ENCODE measurements around the gene GINS1. TPM values are rescaled to one million over a fixed set of nuclear protein-coding genes. Genes with fewer than 3 reads are reported as not detected.

Gene GINS1
- 8.6 TPM for polyA plus RNA-seq (2013, experiment 1 of 2; ENCODE audit: insufficient read length)
- 8.2 TPM for polyA plus RNA-seq (2013, experiment 2 of 2; ENCODE audit: insufficient read length)

DNA sequence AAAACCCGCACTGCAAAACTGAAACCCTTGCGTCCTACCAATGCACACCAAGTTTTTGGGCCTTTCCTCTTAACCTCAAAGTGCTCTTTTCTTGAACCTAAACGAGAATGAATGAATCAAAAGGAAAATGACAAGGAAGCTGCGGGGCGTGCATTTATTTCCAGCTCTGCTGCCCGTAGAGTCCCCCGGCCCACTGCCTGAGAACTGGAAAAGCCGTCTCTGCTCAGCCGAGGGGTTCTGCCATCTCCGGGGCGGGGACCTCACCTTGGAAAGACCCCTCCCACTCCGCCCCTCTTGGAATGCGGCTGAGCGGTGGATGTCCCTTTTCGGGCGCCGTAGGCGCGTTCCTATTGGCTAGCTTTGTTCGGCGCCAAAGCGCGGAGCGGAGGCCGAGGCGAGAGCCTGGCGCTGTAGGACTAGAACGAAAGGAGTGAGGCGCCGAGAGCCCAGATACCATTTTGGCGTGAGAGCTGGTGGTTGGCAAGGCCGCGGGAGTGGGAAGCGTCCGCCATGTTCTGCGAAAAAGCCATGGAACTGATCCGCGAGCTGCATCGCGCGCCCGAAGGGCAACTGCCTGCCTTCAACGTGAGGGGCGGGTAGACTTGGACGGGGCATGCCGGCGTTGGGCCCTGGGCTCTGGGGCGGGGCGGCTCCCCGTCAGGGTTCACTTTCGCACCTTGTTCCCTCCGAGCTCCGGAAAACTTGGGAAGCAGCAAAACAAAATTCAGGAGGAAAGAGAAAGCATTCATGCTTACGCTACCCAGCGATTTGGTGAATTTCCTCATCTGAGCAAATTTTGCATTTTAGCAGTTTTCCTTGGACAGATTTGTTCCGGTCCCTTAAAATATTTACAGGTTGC lies at the start of gene GINS1:
GINS1 (plus strand) TSS at position 363 of the 859 bp plus-strand sequence; CDS start at position 511, 148 bp downstream.
- DNase-seq = peak; percentile 91

DNA sequence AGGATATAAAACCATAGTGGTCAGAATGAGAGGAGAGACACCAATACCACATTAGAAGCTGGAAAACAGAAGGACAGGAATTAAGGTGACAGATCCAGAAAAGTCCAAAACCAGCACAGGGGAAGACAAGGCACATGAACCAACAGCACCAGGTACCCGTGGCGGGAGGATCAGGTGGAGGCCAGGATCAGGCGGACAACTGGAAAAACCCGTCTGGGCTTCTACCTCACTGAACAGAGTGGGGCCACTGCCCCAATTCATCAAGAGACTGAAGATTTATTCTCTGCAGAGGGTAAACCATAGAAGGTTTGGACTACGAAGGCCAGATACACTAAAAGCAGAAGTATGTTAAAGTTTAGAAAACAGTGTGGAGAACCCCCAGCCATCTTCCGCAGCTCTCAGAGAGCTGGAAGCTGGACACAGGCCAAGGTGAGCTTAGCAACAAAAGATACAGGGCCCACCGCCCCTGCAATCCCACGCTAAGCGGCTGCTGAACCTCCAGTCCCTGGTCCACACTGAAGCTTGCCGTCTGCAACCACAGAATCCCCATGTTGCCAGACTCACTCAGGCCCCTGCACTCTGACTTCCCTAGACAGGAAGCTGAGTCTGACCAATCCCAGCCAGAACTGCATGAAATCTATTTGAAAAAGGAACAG lies 46.7 kb upstream of the GINS1 start:
- DNase-seq = peak; percentile 51

- DNase-seq = peak; percentile 50
These were observed 46.2 kb upstream of the GINS1 start for GRCh38 chr20:25361287-25361683.

DNA sequence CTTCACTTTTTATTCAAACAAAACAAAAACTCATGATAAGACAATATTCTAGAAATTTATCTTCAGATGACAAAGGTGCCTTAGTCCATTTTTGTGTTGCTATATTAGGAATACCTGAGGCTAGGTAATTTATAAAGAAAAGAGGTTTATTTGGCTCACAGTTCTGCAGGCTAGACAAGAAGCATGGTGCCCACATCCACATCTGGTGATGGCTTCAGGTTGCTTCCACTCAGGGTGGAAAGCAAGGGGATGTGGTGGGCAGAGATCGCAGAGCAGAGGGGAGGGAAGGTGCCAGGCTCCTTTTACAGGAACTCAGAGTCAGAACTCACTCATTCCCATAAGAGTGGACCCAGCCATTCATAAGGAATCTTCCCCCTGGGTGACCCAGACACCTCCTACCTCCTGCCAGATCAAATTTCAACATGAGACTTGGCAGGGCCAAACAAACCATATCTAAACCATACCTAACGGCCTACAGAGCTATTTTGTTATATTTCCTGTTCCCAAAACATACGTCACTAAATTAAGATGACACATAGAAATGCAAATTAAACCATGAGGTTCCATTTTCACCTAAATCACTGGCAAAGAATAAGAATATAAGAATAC lies 43.2 kb upstream of the GINS1 start:
- peak; percentile 7 for DNase-seq

GRCh38 chr20:25364879-25365699 lies 42.4 kb upstream of the GINS1 start:
- no peak for DNase-seq

- no peak for DNase-seq
These were observed 38.9 kb upstream of the GINS1 start for GRCh38 chr20:25368526-25368925.

DNA sequence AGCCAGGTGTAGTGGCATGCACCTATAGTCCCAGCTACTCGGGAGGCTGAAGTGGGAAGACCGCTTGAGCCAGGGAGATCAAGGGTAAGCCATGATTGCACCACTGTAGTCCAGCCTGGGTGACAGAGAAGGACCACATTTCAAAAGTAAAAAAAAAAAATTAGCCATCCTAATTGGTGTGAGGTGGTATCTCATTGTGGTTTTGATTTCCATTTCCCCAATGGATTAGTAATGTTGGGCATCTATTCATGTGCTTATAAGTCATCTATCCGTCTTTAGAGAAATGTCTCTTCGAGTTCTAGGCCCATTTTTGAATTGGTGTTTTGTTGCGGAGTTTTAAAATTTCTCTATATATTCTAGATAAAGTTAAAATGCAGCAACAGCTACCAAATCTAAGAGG lies 38.5 kb upstream of the GINS1 start:
- DNase-seq = no peak

- DNase-seq = no peak
These were observed 37.9 kb upstream of the GINS1 start for GRCh38 chr20:25369529-25369928.

DNA sequence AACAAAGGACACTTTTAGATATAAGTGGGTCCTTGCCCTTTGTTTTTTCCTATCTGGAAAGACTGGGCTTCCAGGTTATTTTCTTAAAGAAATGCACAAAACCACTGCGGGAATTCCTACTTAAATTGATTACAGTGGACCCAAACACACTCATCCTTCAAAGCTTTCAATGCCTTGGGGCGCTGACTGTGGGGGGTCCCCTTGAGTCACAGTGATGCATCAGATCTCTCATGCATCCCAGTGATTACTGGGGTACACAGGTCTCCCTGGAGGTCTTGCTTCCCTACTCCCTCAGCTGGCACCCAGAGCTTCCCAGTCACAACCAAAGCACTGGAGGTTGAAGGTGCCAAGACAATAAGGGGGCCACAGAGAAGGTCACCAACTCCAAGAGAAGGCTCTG lies 37.5 kb upstream of the GINS1 start:
- no peak for DNase-seq

DNA sequence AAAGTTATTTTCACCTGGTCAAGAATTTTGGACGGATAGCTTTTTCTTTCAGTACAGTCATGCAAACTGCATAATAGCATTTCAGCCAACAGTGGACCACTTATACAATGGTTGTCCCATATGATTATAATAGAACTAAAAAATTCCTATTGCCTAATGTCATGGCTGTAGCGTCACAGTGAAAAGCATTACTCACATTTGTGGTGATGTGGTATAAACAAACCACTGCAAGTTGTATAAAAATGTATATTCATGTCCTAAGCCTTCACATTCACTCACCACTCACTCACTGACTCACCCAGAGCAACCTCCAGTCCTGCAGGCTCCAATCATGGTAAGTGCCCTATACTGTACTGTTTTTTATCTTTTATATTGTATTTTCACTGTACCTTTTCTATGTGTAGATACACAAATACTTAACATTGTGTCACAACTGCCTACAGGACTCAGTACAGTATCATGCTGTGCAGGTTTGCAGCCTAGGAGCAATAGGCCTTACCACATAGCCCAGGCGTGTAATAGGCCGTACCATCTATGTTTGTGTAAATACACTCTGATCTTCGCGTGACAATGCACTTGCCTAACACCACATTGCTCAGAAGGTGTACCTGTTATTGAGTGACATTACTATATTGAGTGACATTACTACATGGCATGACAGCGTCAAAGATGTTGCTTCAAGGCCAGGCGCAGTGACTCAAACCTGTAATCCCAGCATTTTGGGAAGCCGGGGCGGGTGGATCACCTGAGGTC lies 34.7 kb upstream of the GINS1 start:
- peak; percentile 90 for DNase-seq

DNA sequence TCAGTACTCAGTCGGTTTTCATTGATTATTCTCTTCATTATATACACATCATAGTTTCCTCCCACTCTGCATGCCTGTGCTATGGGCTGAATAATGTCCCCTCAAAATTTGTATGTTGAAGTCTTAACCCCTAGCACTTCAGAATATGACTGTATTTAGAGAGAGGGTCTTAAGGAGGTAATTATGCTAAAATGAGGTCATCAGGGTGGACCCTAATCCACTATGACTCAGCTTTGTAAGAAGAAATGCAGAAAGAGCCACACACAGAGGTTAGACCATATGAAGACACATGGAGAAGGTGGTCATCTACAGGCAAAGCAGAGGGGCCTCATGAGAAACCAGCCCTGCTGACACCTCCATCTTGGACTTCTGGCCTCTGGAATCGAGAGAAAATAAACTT lies 32.6 kb upstream of the GINS1 start:
- DNase-seq = no peak

GRCh38 chr20:25376236-25376635 lies 31.2 kb upstream of the GINS1 start:
- DNase-seq = no peak

DNA sequence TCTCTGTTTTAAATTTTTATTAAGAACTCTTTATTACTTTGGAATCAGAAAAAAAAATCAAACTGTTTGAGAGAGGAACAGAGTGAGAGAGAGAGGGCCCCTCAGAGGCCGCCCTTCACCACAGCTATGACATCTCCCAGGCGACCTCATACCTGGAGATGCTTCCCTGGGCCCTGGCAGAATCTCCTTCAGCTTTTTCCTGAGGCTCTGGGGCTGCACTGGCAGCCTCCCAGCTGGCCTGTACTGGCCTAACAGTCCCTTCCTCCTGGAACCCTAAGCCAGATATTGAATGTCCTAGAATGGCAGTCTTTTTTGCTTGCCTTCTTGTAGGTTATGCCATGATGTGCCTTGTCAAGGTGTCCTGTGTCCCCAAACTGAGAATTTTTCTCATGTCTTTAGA lies 30.6 kb upstream of the GINS1 start:
- no peak for DNase-seq

DNA sequence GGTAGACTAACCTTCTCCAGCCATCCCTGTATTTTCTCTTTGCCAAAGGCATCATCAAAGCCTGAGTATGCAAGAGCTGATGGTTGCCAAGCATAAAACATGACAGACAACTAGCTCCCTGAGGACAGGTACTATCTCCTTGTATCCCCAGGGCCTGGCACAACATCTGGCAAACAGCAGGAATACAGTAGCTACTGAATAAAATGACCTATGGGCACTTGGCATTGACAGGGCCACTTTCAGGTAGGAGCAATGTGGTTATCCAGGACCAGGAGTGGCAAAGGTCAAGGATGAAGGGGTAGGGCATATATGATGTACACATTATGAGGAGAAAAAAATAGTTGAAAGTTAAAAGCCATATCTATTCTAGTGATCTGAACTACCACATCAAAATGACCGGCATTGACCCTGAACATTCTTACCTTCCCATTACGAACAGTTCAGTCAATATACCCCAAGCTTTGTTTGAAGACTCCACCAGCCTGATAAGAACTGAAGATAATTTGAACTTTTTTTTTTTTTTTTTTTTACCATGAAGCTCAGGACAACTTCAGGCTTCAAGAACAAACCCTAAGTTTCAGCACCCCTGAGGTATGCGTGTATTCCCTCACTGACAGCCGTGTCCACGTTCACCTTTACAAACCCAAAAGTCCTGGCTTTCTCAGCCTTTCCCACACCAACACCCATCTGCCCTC lies 29.1 kb upstream of the GINS1 start:
- no peak for DNase-seq

DNA sequence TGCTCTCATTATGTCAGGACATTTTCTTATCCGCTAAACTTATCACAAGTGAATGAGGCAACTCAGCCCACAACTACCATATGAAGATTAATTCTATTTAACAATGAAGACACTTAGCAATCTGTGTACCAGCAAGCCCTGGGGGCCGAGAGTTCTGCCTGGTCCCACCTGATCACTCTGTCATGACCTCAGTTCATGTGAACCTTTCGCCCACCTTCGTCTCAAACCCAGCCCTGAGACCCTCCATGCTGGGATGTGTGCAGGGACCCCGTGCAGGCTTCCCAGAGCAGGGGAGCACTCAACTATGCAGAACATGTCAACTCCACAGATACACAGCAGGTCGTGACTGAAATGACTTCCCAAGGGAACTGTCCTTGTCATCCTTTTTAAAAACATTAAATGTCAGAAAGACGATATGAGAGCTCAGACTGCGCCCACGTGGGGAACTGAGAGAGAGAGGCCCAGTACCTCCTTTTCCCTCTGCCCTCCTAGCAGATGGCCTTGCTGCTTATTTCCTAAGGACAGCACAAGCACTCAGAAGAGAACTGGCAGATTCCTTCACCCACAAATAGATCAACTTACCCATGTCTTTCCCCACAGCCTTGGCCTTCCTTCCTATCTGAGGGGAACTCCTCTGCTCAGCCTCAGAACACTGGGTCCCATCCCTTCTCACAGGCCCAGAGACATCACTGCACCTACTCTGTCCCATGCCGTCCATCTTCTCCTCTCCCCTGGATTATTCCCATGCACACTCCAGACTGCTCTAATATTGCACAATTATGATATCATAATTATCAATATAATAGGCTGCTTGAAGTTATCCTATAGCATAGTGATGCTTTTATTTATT lies 28.4 kb upstream of the GINS1 start:
- no peak for DNase-seq

DNA sequence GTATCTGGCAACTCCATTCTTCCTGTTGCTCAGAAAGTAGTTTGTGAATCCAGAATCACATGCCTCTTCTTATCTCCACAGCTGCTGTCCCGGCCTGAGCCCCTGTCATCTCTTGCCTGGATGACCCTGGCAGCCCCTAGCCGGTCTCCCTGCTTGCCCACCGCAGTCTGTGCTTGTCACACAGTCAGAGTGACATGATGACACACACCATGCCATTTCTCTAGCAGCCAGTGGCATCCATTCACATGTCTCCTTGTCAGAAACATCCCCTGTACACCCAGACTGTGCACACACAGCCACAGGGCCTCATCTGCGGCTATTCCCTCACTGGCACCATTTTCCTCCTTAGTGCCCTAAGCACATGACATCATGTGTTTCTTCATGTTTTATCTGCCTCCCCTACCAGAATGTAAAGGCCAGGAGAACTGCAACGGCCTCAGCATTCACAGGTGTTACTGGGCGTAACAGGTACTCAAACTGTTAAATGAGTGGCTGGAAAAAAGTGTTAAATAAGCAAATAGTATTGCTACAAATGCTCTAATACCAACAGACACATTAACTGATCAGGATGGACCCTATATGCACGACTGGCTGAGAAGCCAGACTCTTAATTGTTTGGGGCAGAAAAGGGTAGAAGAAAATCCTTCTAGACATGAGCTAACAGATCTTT lies 26.4 kb upstream of the GINS1 start:
- DNase-seq = no peak

DNA sequence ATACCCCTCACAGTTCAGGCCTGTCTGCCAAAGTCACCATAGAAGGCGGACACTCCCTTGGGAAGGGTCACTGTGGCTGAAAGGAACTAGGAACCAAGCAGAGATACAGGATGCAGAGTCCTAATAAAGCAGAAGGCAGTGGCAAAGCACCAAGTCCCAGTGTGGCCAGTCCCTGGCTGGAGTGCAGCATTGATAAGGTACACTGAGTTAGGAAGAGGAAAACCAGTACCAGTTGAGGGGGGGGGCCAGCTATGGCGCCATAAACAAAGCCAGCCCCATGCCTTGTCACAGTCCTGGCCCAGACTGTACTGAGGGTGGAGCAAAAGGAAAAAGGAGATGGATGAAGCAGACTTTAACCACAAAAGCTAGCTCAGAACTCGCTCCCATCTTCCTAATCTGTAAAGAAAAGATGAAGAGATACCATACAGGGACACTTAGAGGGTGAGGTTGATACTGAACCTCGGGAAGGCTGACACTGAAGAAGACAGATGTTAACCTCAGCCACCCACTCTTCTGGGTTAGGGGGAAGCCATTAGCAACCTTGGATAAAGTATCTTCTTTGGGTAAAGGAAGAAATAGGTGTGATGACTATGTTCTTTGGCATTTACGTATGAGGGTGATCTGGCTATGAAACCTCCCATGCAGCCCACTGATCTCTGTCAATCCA lies 24.6 kb upstream of the GINS1 start:
- no peak for DNase-seq

DNA sequence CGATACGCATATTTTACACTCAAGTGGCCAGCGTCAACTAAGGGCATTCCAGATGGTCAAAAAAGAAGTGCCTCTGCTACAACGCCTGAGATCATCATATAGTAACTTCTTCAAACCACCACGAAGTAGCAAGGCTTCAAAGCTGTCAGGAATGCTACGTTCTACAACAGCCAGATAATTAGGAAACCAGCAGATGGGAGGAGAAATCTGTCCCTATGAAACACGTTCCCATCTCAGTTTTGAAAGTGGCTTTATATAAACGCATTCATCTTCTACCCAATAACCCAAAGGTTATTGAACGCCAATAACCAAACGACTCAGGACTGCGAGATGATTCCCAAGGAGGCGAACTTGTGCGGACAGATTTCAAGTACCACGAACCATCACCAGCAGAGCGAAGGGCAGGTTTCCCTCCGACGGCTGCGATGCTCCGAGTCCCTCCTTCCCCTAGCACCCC lies 18.0 kb upstream of the GINS1 start:
- DNase-seq = peak; percentile 38

All from fibroblast of skin of abdomen (primary cell).